CD4-positive, alpha-beta T cell treated with Interleukin-17A for 4 hours (primary cell): ENCODE measurements around the gene NFIA.

Experiments
- DNase-seq: peaks from one replicate; pipeline ENCODE4 v3.0.0-alpha.2; 2020; ENCODE audit warnings: mixed read lengths

NFIA gene

GRCh38 chr1:61474269-61474817, 392.0 kb downstream of the NFIA start:
- no peak for DNase-seq

GRCh38 chr1:61474963-61475362, 392.6 kb downstream of the NFIA start:
- DNase-seq, result no peak

- DNase-seq, result no peak
Observed at GRCh38 chr1:61477301-61477700, 394.9 kb downstream of the NFIA start.

- DNase-seq, result no peak
Observed at GRCh38 chr1:61480273-61480935, 398.0 kb downstream of the NFIA start.

- DNase-seq, result no peak
Observed at GRCh38 chr1:61481315-61481715, 399.0 kb downstream of the NFIA start.

GRCh38 chr1:61482170-61482734, 399.9 kb downstream of the NFIA start:
- DNase-seq, result no peak

- DNase-seq, result no peak
Observed at GRCh38 chr1:61486783-61487536, 404.6 kb downstream of the NFIA start.

- DNase-seq, result no peak
Observed at GRCh38 chr1:61487801-61488200, 405.4 kb downstream of the NFIA start.

GRCh38 chr1:61490924-61491323, 408.6 kb downstream of the NFIA start:
- no peak for DNase-seq

- no peak for DNase-seq
Observed at GRCh38 chr1:61491497-61491896, 409.1 kb downstream of the NFIA start.

GRCh38 chr1:61494000-61494399, 411.6 kb downstream of the NFIA start:
- DNase-seq, result no peak

- no peak for DNase-seq
Observed at GRCh38 chr1:61496501-61496900, 414.1 kb downstream of the NFIA start.

- no peak for DNase-seq
Observed at GRCh38 chr1:61497013-61497412, 414.7 kb downstream of the NFIA start.

- no peak for DNase-seq
Observed at GRCh38 chr1:61498342-61498741, 416.0 kb downstream of the NFIA start.

GRCh38 chr1:61501971-61502916, 419.9 kb downstream of the NFIA start:
- DNase-seq, result no peak

- DNase-seq, result no peak
Observed at GRCh38 chr1:61504305-61504704, 421.9 kb downstream of the NFIA start.

GRCh38 chr1:61504852-61505390, 422.6 kb downstream of the NFIA start:
- DNase-seq, result no peak

GRCh38 chr1:61506236-61506635, 423.9 kb downstream of the NFIA start:
- no peak for DNase-seq

GRCh38 chr1:61506944-61507500, 424.7 kb downstream of the NFIA start:
- DNase-seq, result no peak
